H9 (cell line): ENCODE results near the gene EEF1AKMT3. TPM values are rescaled to one million over a fixed set of nuclear protein-coding genes. Genes with fewer than 3 reads are reported as not detected.

ENCODE experiments used
- DNase-seq: peaks from one replicate; pipeline ENCODE4 v3.0.0-alpha.2; 2017
- H2AFZ ChIP-seq: one replicate; pipeline ENCODE4 v1.6.1; 2013; ENCODE audit warnings: mild to moderate bottlenecking, low read length, control low read depth, moderate library complexity
- H2AK5ac ChIP-seq: 2 replicates; pipeline ENCODE4 v1.6.1; 2013; ENCODE audit warnings: low read length, control low read depth, mixed read lengths; ENCODE audit not compliant: insufficient read length
- H2BK120ac ChIP-seq: one replicate; pipeline ENCODE4 v1.6.1; 2013; ENCODE audit warnings: low read depth, mild to moderate bottlenecking, low read length, control low read depth, inconsistent platforms; ENCODE audit not compliant: poor library complexity, severe bottlenecking
- H2BK12ac ChIP-seq: 2 replicates; pipeline ENCODE4 v1.6.1; 2013; ENCODE audit warnings: low read length, control low read depth, mixed read lengths, low read depth; ENCODE audit not compliant: insufficient read length
- H2BK15ac ChIP-seq: 2 replicates; pipeline ENCODE4 v1.6.1; 2013; ENCODE audit warnings: low read depth, low read length, control low read depth
- H2BK20ac ChIP-seq: one replicate; pipeline ENCODE4 v1.6.1; 2013; ENCODE audit warnings: low read depth, mild to moderate bottlenecking, low read length, control low read depth, inconsistent platforms; ENCODE audit not compliant: poor library complexity, severe bottlenecking
- H2BK5ac ChIP-seq: 2 replicates; pipeline ENCODE4 v1.6.1; 2013; ENCODE audit warnings: low read length, control low read depth, mixed read lengths; ENCODE audit not compliant: insufficient read length
- H3K14ac ChIP-seq: 2 replicates; pipeline ENCODE4 v1.6.1; 2013; ENCODE audit warnings: low read length, control low read depth; ENCODE audit not compliant: insufficient read depth
- H3K18ac ChIP-seq: 2 replicates; pipeline ENCODE4 v1.6.1; 2013; ENCODE audit warnings: low read depth, mild to moderate bottlenecking, mixed read lengths, low read length, control low read depth; ENCODE audit not compliant: insufficient read length
- H3K23ac ChIP-seq: 2 replicates; pipeline ENCODE4 v1.6.1; 2013; ENCODE audit warnings: low read length, control low read depth, mixed read lengths, low read depth; ENCODE audit not compliant: insufficient read length
- H3K23me2 ChIP-seq: 2 replicates; pipeline ENCODE4 v1.6.1; 2013; ENCODE audit warnings: low read depth, mild to moderate bottlenecking, mixed read lengths, low read length, control low read depth; ENCODE audit not compliant: insufficient read length, poor library complexity, severe bottlenecking
- H3K27ac ChIP-seq: 2 replicates; pipeline ENCODE4 v1.5.1; 2013; ENCODE audit warnings: low read length, control low read depth, mixed read lengths, low read depth; ENCODE audit not compliant: insufficient read length
- H3K27me3 ChIP-seq: 2 replicates; pipeline ENCODE4 v1.6.1; 2013; ENCODE audit warnings: low read length, control low read depth, inconsistent platforms; ENCODE audit not compliant: insufficient read depth
- H3K4ac ChIP-seq: 2 replicates; pipeline ENCODE4 v1.6.1; 2013; ENCODE audit warnings: low read depth, mild to moderate bottlenecking, control low read depth, inconsistent platforms, low read length, moderate library complexity
- H3K4me1 ChIP-seq: 2 replicates; pipeline ENCODE4 v1.6.1; 2013; ENCODE audit warnings: low read length, control low read depth, inconsistent platforms; ENCODE audit not compliant: insufficient read depth
- H3K4me2 ChIP-seq: 2 replicates; pipeline ENCODE4 v1.6.1; 2013; ENCODE audit warnings: low read length, control low read depth, mixed read lengths; ENCODE audit not compliant: insufficient read length, insufficient read depth
- H3K56ac ChIP-seq: 2 replicates; pipeline ENCODE4 v1.6.1; 2013; ENCODE audit warnings: low read depth, mild to moderate bottlenecking, mixed read lengths, low read length, control low read depth; ENCODE audit not compliant: insufficient read length
- H3K79me1 ChIP-seq: 2 replicates; pipeline ENCODE4 v1.6.1; 2013; ENCODE audit warnings: low read depth, mild to moderate bottlenecking, moderate library complexity, low read length, control low read depth, inconsistent platforms; ENCODE audit not compliant: insufficient read depth, poor library complexity, severe bottlenecking
- H3K79me2 ChIP-seq: 2 replicates; pipeline ENCODE4 v1.6.1; 2013; ENCODE audit warnings: low read length, control low read depth, inconsistent platforms; ENCODE audit not compliant: insufficient read depth
- H3K9ac ChIP-seq: 2 replicates; pipeline ENCODE4 v1.6.1; 2013; ENCODE audit warnings: low read length, control low read depth, mixed read lengths; ENCODE audit not compliant: insufficient read length; ENCODE audit errors: extremely low read depth
- H3K9me3 ChIP-seq: one replicate; pipeline ENCODE4 v1.6.1; 2013; ENCODE audit warnings: low read depth, low read length, inconsistent platforms; ENCODE audit not compliant: control insufficient read depth
- H3T11ph ChIP-seq: one replicate; pipeline ENCODE4 v1.6.1; 2013; ENCODE audit warnings: mild to moderate bottlenecking, low read length, control low read depth, inconsistent platforms
- H4K20me1 ChIP-seq: one replicate; pipeline ENCODE4 v1.6.1; 2013; ENCODE audit not compliant: control insufficient read depth, insufficient read length, insufficient read depth
- H4K5ac ChIP-seq: 2 replicates; pipeline ENCODE4 v1.6.1; 2013; ENCODE audit warnings: low read depth, mild to moderate bottlenecking, mixed read lengths, low read length, control low read depth; ENCODE audit not compliant: insufficient read length
- H4K8ac ChIP-seq: replicated peaks from 2 replicates; pipeline ENCODE4 v1.6.1; 2013; ENCODE audit warnings: low read length, control low read depth, mixed read lengths, low read depth; ENCODE audit not compliant: insufficient read length
- H4K91ac ChIP-seq: 2 replicates; pipeline ENCODE4 v1.6.1; 2013; ENCODE audit warnings: low read depth, mild to moderate bottlenecking, moderate library complexity, mixed read lengths, low read length, control low read depth; ENCODE audit not compliant: insufficient read length
- H3K27ac Mint-ChIP-seq, 3 experiments: 2 replicates in 2 of 3; 3 replicates in 1 of 3; pipeline ENCODE4 v1.8.0; 2020 to 2021; ENCODE audit warnings: mixed read lengths in 3 of 3, mild to moderate bottlenecking in 1 of 3, moderate library complexity in 1 of 3
- H3K27me3 Mint-ChIP-seq: 2 replicates; pipeline ENCODE4 v1.8.0; 2021; ENCODE audit warnings: low read depth, mild to moderate bottlenecking, moderate library complexity, mixed read lengths
- H3K36me3 Mint-ChIP-seq, 3 experiments: 2 replicates in 2 of 3; 3 replicates in 1 of 3; pipeline ENCODE4 v1.8.0; 2020 to 2021; ENCODE audit warnings: low read depth in 3 of 3, mixed read lengths in 3 of 3; ENCODE audit not compliant: insufficient read depth in 1 of 3
- H3K4me1 Mint-ChIP-seq, 2 experiments: 2 replicates each; pipeline ENCODE4 v1.8.0; 2020; ENCODE audit warnings: mixed read lengths in 2 of 2
- H3K4me3 Mint-ChIP-seq, 2 experiments: 2 replicates in 1 of 2; 3 replicates in 1 of 2; pipeline ENCODE4 v1.8.0; 2020 to 2021; ENCODE audit warnings: mild to moderate bottlenecking in 2 of 2, mixed read lengths in 2 of 2, moderate library complexity in 1 of 2
- H3K9me3 Mint-ChIP-seq, 2 experiments: 2 replicates in 1 of 2; 3 replicates in 1 of 2; pipeline ENCODE4 v1.8.0; 2020; ENCODE audit warnings: mild to moderate bottlenecking in 2 of 2, mixed read lengths in 2 of 2, moderate library complexity in 1 of 2
- CTCF ChIP-seq: fragments of 200-600 bp; sonication (generic); conservative IDR thresholded peaks from 3 replicates; pipeline ENCODE4 v1.8.0; 2021; ENCODE audit warnings: antibody characterized with exemption, mild to moderate bottlenecking
- WGBS: extraction: QIAGEN DNeasy Blood & Tissue Kit; methylation state at CpG from one replicate; pipeline ENCODE4 v1.1.7; 2013; ENCODE audit warnings: missing lambda C conversion rate, low lambda C conversion rate, mixed read lengths; ENCODE audit not compliant: insufficient read length; ENCODE audit errors: extremely low coverage; 5-methylcytosine and 5-hydroxymethylcytosine counted together
- total RNA-seq: library from RNA; stranded (reverse); gene quantifications from 2 replicates; pipeline ENCODE4 v1.2.1, GENCODE V29; 2021

EEF1AKMT3 gene
- total RNA-seq, 1 experiment from 2014 or later: 2.9 TPM

- H3K9me3 Mint-ChIP-seq: no peaks in the 10 kb centered on the region; a peak in 1 of 5 replicates
- Histone ChIP-seq H3K4me2 (no peak overlapping the region), H3K14ac (no peak overlapping the region), H2BK15ac (no peak overlapping the region), H2AK5ac (no peak overlapping the region), H3K79me1 (no peaks in the 10 kb centered on the region), H4K91ac (no peak overlapping the region), H3K23ac (no peak overlapping the region), H4K20me1 (peaks cover 2% of the 10 kb centered on the region), H3K18ac (no peak overlapping the region), H3K23me2 (peaks cover 7% of the 10 kb centered on the region), H3K4ac (no peak overlapping the region), H2AFZ (no peak overlapping the region), H4K8ac (no peak overlapping the region), H2BK5ac (no peak overlapping the region), H3K4me1 (no peaks in the 10 kb centered on the region; the same call in 1 of the 2 replicates), H4K5ac (no peak overlapping the region), H2BK12ac (no peak overlapping the region), H3T11ph (no peak overlapping the region), H2BK120ac (no peak overlapping the region), H3K9ac (no peak overlapping the region), H3K79me2 (no peaks in the 10 kb centered on the region), H3K27me3 (peaks cover 39% of the 10 kb centered on the region), H3K9me3 (no peaks in the 10 kb centered on the region), H3K27ac (no peak overlapping the region), H2BK20ac (no peak overlapping the region), H3K56ac (no peak overlapping the region)
- peak overlapping the region in 1 of 2 experiments; percentile 7; a peak in 1 of 5 replicates for H3K4me3 Mint-ChIP-seq
- peaks cover 16 to 28% of the 10 kb centered on the region in 2 experiments for H3K4me1 Mint-ChIP-seq
- no peak overlapping the region; a peak in 1 of 7 replicates for H3K27ac Mint-ChIP-seq
- DNase-seq: no peak
- no peak for TF ChIP-seq CTCF
- H3K36me3 Mint-ChIP-seq: no peaks in the 10 kb centered on the region
- WGBS: no CpG with 5 or more reads among the region's 4 CpGs
- peaks cover 99% of the 10 kb centered on the region for H3K27me3 Mint-ChIP-seq
Observed at GRCh38 chr12:57732270-57732669, 40.1 kb upstream of the EEF1AKMT3 start.
